H1 (cell line): ENCODE data around the gene TRIM23. TPM values are rescaled to one million over a fixed set of nuclear protein-coding genes. Genes with fewer than 3 reads are reported as not detected.
A peak's percentile ranks its signal among the peaks of the same experiment; 100 is the strongest.

ENCODE experiments used
- ASH2L ChIP-seq: fragments of 200-600, 300-600 bp; sonication (generic); IDR thresholded peaks from one replicate; pipeline ENCODE4 v1.7.1; 2017; ENCODE audit warnings: low read length
- BACH1 ChIP-seq: IDR thresholded peaks from 2 replicates; pipeline ENCODE4 v1.6.1; 2012; ENCODE audit warnings: low read length, improper control_type of control experiment
- CREB1 ChIP-seq: IDR thresholded peaks from 2 replicates; pipeline ENCODE4 v1.6.1; 2012; ENCODE audit warnings: inconsistent platforms
- HDAC2 ChIP-seq, 2 experiments: fragments of 300-600 bp in 1 of 2; sonication (generic) in 1 of 2; IDR thresholded peaks; 2 replicates each; pipeline ENCODE4 v1.6.1; 2011 to 2012; ENCODE audit warnings: low read depth in 2 of 2, low read length in 2 of 2, mild to moderate bottlenecking in 2 of 2, moderate library complexity in 2 of 2, borderline replicate concordance in 1 of 2, inconsistent platforms in 1 of 2
- JUN ChIP-seq: IDR thresholded peaks from 2 replicates; pipeline ENCODE4 v1.6.1; 2011; ENCODE audit warnings: low read depth, mild to moderate bottlenecking, improper control_type of control experiment, low read length
- KDM4A ChIP-seq: IDR thresholded peaks from one replicate; pipeline ENCODE4 v1.7.1; 2012; ENCODE audit warnings: low read depth, mild to moderate bottlenecking, moderate library complexity, low read length, inconsistent platforms; ENCODE audit not compliant: severe bottlenecking
- KDM5A ChIP-seq: fragments of 200-600 bp; IDR thresholded peaks from 2 replicates; pipeline ENCODE4 v1.7.1; 2012; ENCODE audit warnings: mild to moderate bottlenecking, low read length, inconsistent platforms, mixed read lengths
- PHF8 ChIP-seq: fragments of 200-600 bp; sonication (generic); conservative IDR thresholded peaks from 2 replicates; pipeline ENCODE4 v1.7.1; 2012; ENCODE audit warnings: low read depth, mild to moderate bottlenecking, inconsistent platforms, low read length, moderate library complexity
- RBBP5 ChIP-seq: IDR thresholded peaks from 2 replicates; pipeline ENCODE4 v1.7.1; 2012; ENCODE audit warnings: low read depth, mild to moderate bottlenecking, inconsistent platforms, low read length, moderate library complexity, borderline replicate concordance
- SIRT6 ChIP-seq: IDR thresholded peaks from one replicate; pipeline ENCODE4 v1.7.1; 2012; ENCODE audit warnings: low read length, inconsistent platforms
- SIX5 ChIP-seq: IDR thresholded peaks from 2 replicates; pipeline ENCODE4 v1.6.1; 2011; ENCODE audit warnings: mild to moderate bottlenecking, low read depth, low read length
- SP4 ChIP-seq: IDR thresholded peaks from 2 replicates; pipeline ENCODE4 v1.6.1; 2012; ENCODE audit warnings: low read length, inconsistent platforms
- SRF ChIP-seq: IDR thresholded peaks from 2 replicates; pipeline ENCODE4 v1.6.1; 2011; ENCODE audit warnings: mild to moderate bottlenecking, low read depth, low read length, moderate library complexity
- TAF1 ChIP-seq: IDR thresholded peaks from 2 replicates; pipeline ENCODE4 v1.6.1; 2011; ENCODE audit warnings: mild to moderate bottlenecking, low read depth, low read length
- polyA plus RNA-seq, 7 experiments: library from polyadenylated mRNA; depleted of rRNA in 3 of 7; stranded (reverse) in 5 of 7; unstranded in 2 of 7; fragments of >200 nt in 5 of 7; fragments of 200-250 nt in 2 of 7; gene quantifications; 1 replicate in 5 of 7; 2 replicates in 1 of 7; 4 replicates in 1 of 7; pipeline versions ENCODE4 v1.2.1 to v1.2.3, GENCODE V29; 2011 to 2013; ENCODE audit warnings: missing spikeins in 2 of 7, mixed read lengths in 2 of 7
- total RNA-seq: library from RNA; stranded (reverse); fragmentation: NEBNext Ultra II Directional; extraction: Animal tissue kit (Norgen Biotek cat#: 25700); gene quantifications from 2 replicates; pipeline ENCODE4 v1.2.1, GENCODE V29; 2021
- TF ChIP-seq, protein P1 (sequence below): IDR thresholded peaks from 2 replicates; pipeline ENCODE4 v1.6.1; 2012; ENCODE audit warnings: inconsistent platforms
- TF ChIP-seq, protein P2 (sequence below): IDR thresholded peaks from 2 replicates; pipeline ENCODE4 v1.6.1; 2012; ENCODE audit warnings: inconsistent platforms
- TF ChIP-seq, protein P3 (sequence below): IDR thresholded peaks from 2 replicates; pipeline ENCODE4 v1.6.1; 2011; ENCODE audit warnings: low read length, improper control_type of control experiment

TRIM23 gene
- total and polyA plus RNA-seq, 2 of the 8 experiments (the other 6 are each of a cell fraction or from before 2014, with no cell fraction given) = 2.5 to 11.7 TPM

DNA sequence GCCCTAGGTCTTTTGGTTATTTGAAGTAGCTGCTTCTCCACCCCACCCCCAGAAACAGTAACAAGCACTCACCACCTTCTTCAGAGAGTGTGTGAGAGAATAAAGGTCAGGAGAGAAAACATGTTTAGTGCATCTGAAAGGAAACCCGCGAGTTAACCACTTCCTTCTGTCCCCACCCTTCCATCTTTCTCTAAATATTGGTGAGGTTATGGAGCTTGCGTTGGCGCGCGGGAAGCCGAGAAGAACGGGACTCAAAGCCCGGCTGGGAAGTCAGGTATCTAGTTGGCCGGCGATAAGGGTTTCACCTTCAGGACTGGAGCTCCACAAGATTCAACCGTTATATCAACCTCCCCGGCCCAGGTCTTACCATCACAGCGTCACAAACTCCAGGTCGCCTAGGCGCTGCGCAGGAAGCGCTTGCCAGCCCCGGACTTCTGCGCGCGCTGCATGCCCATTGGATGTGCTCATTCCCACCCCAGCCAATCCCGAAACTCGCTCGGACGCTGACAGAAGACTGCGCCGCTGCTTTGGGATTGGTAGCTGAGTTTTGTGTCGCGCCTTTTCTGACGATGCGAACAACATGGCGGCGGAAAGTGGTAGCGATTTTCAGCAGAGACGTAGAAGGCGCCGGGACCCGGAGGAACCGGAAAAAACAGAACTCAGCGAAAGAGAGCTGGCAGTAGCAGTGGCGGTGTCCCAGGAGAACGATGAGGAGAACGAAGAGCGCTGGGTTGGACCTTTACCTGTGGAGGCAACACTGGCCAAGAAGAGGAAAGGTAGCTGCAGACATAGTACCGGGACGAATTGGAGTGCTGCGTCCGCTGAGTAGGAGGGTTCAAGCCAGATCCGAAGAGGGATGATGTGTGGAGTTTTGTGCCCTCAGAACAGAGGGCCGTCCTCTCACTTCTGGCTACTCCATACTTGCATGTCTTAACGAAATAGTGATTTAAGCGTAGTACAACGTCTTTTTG is 61.1 kb downstream of the TRIM23 start, which contains the start of the genes CENPK and PPWD1 (continued):
- TF ChIP-seq CREB1 = peak; percentile 99
- peak; percentile 94 for TF ChIP-seq KDM4A
- no peak for TF ChIP-seq SIX5
- TF ChIP-seq SIRT6 = no peak
- peak; percentile 97 for TF ChIP-seq PHF8
- TF ChIP-seq ASH2L = peak; percentile 95
- no peak for TF ChIP-seq BACH1
- peak; percentile 100 for TF ChIP-seq KDM5A
- TF ChIP-seq SRF = peak; percentile 81
- TF ChIP-seq HDAC2 (IDR thresholded peaks at IDR 0.05; ENCODE audit: borderline replicate concordance in 1 of 2, low read depth in 2 of 2, low read length in 2 of 2) = peak in 1 of 2 experiments; percentile 96; a peak in 1 of 4 replicates
- TF ChIP-seq TAF1 = peak; percentile 96
- TF ChIP-seq, protein P1, sequence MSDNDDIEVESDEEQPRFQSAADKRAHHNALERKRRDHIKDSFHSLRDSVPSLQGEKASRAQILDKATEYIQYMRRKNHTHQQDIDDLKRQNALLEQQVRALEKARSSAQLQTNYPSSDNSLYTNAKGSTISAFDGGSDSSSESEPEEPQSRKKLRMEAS = peak; percentile 80
- TF ChIP-seq RBBP5 = 0 out of 2 replicates have a peak, but pooled peaks have one; percentile 65
- TF ChIP-seq, protein P2, sequence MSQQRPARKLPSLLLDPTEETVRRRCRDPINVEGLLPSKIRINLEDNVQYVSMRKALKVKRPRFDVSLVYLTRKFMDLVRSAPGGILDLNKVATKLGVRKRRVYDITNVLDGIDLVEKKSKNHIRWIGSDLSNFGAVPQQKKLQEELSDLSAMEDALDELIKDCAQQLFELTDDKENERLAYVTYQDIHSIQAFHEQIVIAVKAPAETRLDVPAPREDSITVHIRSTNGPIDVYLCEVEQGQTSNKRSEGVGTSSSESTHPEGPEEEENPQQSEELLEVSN = peak; percentile 97
- peak; percentile 70; the same call in 1 of the 2 replicates for TF ChIP-seq SP4
- TF ChIP-seq, protein P3, sequence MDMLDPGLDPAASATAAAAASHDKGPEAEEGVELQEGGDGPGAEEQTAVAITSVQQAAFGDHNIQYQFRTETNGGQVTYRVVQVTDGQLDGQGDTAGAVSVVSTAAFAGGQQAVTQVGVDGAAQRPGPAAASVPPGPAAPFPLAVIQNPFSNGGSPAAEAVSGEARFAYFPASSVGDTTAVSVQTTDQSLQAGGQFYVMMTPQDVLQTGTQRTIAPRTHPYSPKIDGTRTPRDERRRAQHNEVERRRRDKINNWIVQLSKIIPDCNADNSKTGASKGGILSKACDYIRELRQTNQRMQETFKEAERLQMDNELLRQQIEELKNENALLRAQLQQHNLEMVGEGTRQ = no peak
- TF ChIP-seq JUN = no peak
